Urinary bladder (tissue), 4 donors: ENCODE measurements around the gene CCDC149. TPM values are rescaled to one million over a fixed set of nuclear protein-coding genes. Genes with fewer than 3 reads are reported as not detected.

Experiments
- DNase-seq: peaks from one replicate; pipeline ENCODE4 v3.0.0-alpha.2; 2015; ENCODE audit errors: extremely low spot score
- H3K27ac ChIP-seq: one replicate; pipeline ENCODE4 v1.5.1; 2013; ENCODE audit warnings: low read depth, mild to moderate bottlenecking, moderate library complexity
- H3K36me3 ChIP-seq: one replicate; pipeline ENCODE4 v1.6.1; 2013; ENCODE audit warnings: mild to moderate bottlenecking, moderate library complexity; ENCODE audit not compliant: insufficient read depth
- H3K4me1 ChIP-seq: one replicate; pipeline ENCODE4 v1.6.1; 2013; ENCODE audit warnings: mild to moderate bottlenecking, moderate library complexity; ENCODE audit not compliant: insufficient read depth
- H3K4me3 ChIP-seq: one replicate; pipeline ENCODE4 v1.5.1; 2013; ENCODE audit warnings: low read depth, low read length
- WGBS: extraction: QIAGEN DNeasy Blood & Tissue Kit; methylation state at CpG from one replicate; pipeline ENCODE4 v1.1.7; 2013; 5-methylcytosine and 5-hydroxymethylcytosine counted together
- polyA plus RNA-seq: library from polyadenylated mRNA; stranded (reverse); fragments of 200-250 nt; gene quantifications from one replicate; pipeline ENCODE4 v1.2.3, GENCODE V29; 2013
- total RNA-seq: library from RNA; depleted of rRNA; stranded (reverse); fragments of >200 nt; gene quantifications from one replicate; pipeline ENCODE4 v1.2.3, GENCODE V29; 2014
- donor health status: healthy with polysubstance abuse.
- donor health status: healthy.

The CCDC149 gene
- total and polyA plus RNA-seq, 2 donors, result 10.1 to 17.4 TPM

DNA sequence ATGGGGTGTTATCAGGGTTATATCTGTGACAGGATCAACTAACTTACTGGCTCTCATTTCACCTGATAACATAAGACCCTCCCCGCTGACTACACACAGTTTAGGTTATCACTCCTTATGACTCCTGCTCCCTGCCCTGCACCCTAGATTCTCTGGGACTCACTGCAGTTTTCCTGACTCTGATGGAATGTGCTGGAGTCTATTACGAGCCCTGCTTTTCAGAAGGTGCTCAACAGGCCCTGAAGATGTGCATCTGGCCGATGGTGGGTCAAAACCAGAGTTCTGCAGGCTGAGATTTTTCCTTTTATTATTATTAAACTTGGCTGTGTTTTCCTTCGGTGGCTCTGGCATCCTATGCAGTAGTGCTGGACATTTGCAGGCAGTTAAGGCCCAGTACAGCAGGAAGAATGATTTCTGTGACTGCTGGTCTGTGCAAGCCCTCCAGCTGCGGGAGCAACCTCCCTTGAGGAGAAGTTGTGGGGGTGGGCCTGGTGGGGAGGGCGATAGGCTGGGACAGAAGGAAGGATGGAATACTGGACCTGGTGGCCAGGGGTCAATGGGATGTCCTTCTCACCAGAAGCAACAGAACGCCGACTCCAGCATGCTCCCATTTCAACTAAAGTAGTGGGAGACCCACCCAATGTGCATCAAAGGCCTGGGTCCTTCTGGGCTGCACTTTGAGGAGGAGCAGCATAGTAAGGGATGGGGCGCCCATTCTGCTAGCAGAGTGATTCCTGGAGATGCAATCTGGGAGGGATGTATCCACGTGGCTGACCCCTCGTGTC is 106.4 kb downstream of the CCDC149 start:
- Histone ChIP-seq H3K4me3 (no peak overlapping the region), H3K27ac (no peak overlapping the region), H3K4me1 (no peaks in the 10 kb centered on the region), H3K36me3 (no peaks in the 10 kb centered on the region)
- DNase-seq, result no peak
- 90% methylated on average over 11 of the region's 11 CpGs for WGBS

DNA sequence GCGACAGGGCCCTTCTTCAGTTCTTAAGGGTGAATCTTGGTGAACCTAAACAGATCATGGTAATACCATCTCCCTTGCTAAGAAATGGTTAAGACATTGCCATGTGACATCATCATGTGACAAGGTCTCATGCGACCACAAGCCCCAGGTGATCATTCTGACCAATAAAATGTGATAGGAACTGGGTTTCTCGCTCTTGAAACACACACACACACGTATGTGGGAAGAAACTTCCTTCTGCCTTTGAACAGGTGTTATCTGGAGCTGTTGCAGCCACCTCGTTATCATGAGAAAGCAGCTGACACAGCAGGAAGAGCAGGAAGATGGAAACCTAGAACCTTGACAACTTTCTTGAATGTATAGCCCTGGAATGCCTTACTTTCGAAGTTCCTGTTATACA is 107.3 kb downstream of the CCDC149 start:
- no peak overlapping the region for H3K27ac ChIP-seq
- DNase-seq, result no peak

DNA sequence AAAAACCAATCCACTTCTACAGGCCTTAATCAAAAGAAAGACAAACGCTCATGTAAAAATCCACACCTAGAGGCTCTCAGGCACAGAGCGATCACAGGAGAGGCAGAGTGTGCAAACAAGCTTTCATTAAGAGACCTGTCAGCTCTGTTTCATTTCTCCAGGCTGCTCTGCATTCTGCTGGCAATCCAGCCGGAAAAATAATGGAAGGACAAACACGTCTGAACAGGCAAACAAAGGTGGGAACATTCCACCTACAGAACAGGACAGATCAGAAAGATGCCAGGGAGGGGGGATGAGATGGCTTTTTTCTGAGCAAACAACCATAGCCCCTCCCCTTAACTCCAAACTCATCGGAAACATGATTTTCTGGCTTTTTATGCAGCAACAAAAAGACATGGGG is 107.8 kb downstream of the CCDC149 start:
- WGBS, result 90% methylated on average over 5 of the region's 5 CpGs

More for the DNA sequence above, 107.3 kb downstream of the CCDC149 start:
- no peaks in the 10 kb centered on the region for H3K36me3 ChIP-seq
- WGBS, result 82% methylated on average over 6 of the region's 6 CpGs
- no peaks in the 10 kb centered on the region for H3K4me1 ChIP-seq
- no peak overlapping the region for H3K4me3 ChIP-seq

DNA sequence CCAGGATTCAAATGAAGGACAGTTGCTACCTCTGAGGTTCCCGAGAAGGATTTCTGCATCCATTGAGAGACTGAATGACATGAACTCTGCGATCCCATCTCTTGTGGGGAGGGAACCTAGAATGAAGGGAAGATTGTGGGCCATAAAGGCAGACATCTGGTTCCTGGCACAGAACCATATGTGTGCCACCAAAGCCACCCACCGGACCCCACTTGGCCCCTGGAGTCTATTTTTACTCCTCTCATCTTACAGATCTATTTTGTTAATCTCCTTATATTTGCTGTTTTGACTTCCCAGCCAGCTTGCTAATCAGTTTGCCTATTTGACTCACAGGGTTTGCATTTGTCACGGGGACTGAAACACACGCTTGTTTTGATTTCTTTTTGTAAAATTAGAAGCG is 110.2 kb downstream of the CCDC149 start:
- DNase-seq, result no peak
- Histone ChIP-seq H3K27ac (no peak overlapping the region), H3K4me1 (no peaks in the 10 kb centered on the region), H3K4me3 (no peak overlapping the region), H3K36me3 (no peaks in the 10 kb centered on the region)
- 80% methylated on average over 6 of the region's 6 CpGs for WGBS

More for the DNA sequence above, 107.8 kb downstream of the CCDC149 start:
- H3K4me3 ChIP-seq, result no peak overlapping the region
- no peak overlapping the region for H3K27ac ChIP-seq
- no peaks in the 10 kb centered on the region for H3K36me3 ChIP-seq
- no peak for DNase-seq
- H3K4me1 ChIP-seq, result no peaks in the 10 kb centered on the region

DNA sequence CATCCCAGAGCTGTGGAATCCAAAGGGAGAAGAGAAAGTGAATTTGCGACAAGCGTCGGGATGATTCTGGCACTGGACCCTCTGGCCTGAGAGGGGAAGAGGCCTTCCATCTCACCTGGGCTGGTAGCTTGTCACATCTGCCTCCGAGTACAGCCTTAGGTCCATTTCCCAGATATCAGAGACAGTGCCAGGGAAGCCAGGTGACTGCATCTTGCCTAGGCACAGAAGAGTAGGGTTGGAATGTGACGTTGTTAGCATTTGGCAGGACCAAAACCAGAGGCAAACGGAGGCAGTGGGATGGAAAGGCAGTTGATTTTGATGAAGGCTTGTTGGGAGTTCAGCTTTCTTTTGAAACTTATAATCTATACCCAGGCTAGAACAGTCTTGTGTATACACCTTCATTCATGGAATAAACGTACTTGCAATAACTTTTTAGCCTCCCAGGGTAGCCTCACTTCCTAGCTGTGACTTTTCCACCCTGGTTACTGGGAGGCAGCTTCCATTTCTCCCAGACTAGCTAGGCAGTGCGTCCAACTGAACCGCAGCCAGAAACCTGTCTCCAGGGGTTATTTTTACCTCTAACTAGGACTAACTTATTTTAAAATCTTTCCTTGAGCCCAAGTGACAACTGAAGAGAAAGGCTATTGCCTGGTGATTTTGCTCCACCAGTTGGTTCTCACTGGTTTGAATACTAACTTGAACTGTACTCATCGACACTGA is 111.5 kb downstream of the CCDC149 start:
- WGBS, result 71% methylated on average over 10 of the region's 10 CpGs
- Histone ChIP-seq H3K4me1 (no peaks in the 10 kb centered on the region), H3K27ac (no peak overlapping the region), H3K4me3 (peak overlapping the region; percentile 26), H3K36me3 (no peaks in the 10 kb centered on the region)
- no peak for DNase-seq

- no peak overlapping the region for H3K27ac ChIP-seq
Observed at GRCh38 chr4:24800325-24800895, 112.4 kb downstream of the CCDC149 start.

GRCh38 chr4:24799544-24800324 is 113.1 kb downstream of the CCDC149 start:
- WGBS, result 35% methylated on average over 103 of the region's 103 CpGs
- no peak for DNase-seq
- peak overlapping the region; percentile 26 for H3K4me3 ChIP-seq
- H3K36me3 ChIP-seq, result no peaks in the 10 kb centered on the region
- no peak overlapping the region for H3K27ac ChIP-seq
- H3K4me1 ChIP-seq, result no peaks in the 10 kb centered on the region

More at GRCh38 chr4:24800325-24800895, 112.4 kb downstream of the CCDC149 start:
- no peaks in the 10 kb centered on the region for H3K36me3 ChIP-seq
- 35% methylated on average over 25 of the region's 25 CpGs for WGBS
- peak overlapping the region; percentile 26 for H3K4me3 ChIP-seq
- DNase-seq, result no peak
- H3K4me1 ChIP-seq, result no peaks in the 10 kb centered on the region

DNA sequence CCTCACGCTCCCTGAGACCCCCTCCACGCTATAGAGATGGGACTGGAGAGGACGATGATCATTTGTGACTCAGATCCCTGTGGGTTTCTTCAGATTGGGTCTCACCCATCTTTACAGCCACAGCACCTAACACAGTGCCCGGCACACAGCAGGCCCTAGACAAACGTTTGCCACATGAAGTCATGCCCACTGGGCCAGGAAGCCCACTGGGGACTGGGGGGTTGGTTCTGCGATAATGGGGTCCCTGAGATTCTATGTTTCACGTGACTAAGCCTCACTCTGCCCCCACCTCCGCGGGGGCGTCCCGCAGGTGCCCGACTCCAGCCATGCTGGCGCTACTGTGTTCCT is 113.7 kb downstream of the CCDC149 start:
- Histone ChIP-seq H3K4me1 (no peaks in the 10 kb centered on the region), H3K36me3 (no peaks in the 10 kb centered on the region), H3K27ac (no peak overlapping the region), H3K4me3 (no peak overlapping the region)
- WGBS, result 87% methylated on average over 13 of the region's 13 CpGs
- no peak for DNase-seq

DNA sequence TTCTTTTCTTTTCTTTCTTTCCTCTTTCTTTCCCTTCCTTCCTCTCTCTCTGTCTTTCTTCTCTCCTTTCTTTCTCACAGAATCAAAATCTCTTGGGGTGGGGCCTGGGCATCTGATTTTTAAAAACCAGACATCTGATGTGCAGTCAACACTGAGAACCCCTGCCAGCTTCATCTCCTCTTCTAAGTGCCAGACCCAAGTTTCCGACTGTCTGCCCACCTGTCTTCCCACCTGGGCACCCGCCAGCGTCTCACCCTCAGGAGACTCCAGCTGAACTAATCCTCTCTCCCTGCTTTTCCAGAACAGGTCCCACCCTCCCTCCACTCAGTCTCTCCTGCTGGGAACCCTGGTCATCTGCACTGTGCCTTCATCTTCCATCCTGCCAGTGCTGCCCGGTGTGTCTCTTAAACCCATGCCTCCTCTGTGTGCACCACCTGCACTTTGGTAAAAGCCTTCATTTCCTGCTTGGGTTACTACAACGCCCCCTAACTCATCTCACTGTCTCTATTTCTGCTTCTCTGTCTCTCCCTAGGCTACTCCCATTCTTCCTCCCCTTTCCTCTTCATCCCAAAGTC is 114.7 kb downstream of the CCDC149 start:
- DNase-seq, result no peak
- 75% methylated on average over 5 of the region's 5 CpGs for WGBS
- no peaks in the 10 kb centered on the region for H3K4me1 ChIP-seq
- no peaks in the 10 kb centered on the region for H3K36me3 ChIP-seq
- no peak overlapping the region for H3K4me3 ChIP-seq
- no peak overlapping the region for H3K27ac ChIP-seq

DNA sequence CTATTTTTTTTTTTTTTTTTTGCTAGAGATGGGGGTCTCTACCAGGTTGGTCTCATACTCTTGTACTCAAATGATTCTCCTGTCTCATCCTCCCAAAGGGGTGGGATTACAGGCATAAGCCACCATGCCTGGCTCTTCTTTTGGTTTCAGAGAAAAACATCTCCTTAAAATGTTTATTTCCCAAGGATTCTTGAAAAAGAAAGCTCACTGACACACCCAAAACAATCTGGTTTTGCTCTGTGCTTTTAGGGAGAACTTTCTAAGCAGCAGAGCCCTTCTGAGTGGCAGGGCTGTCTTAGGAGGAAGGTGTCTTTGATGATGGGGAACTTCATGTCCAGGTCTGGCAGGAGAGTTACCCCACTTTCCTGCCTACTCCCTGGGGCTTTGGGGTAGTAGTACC is 116.2 kb downstream of the CCDC149 start:
- Histone ChIP-seq H3K36me3 (no peaks in the 10 kb centered on the region), H3K4me3 (no peak overlapping the region), H3K4me1 (no peaks in the 10 kb centered on the region), H3K27ac (no peak overlapping the region)
- DNase-seq, result no peak

GRCh38 chr4:24795666-24796381 is 117.0 kb downstream of the CCDC149 start:
- DNase-seq, result no peak
- Histone ChIP-seq H3K4me3 (peak overlapping the region; percentile 8), H3K4me1 (no peaks in the 10 kb centered on the region), H3K36me3 (no peaks in the 10 kb centered on the region), H3K27ac (peak overlapping the region; percentile 11)
- WGBS, result 24% methylated on average over 9 of the region's 9 CpGs

GRCh38 chr4:24794916-24795665 is 117.8 kb downstream of the CCDC149 start, which contains the start of gene SOD3:
SOD3 (plus strand) TSS chr4:24795573; CDS start chr4:24799522, 3,949 bp downstream.
- Histone ChIP-seq H3K36me3 (no peaks in the 10 kb centered on the region), H3K4me3 (peak within 1 kb of the TSS; percentile 8), H3K27ac (peak within 1 kb of the TSS; percentile 11), H3K4me1 (no peaks in the 10 kb centered on the region)
- no peak for DNase-seq
- 19% methylated on average over 21 of the region's 21 CpGs for WGBS
